HG03558 (cell line): Measurements from ENCODE around the gene FAAP100.

ENCODE experiments used
- ATAC-seq: cut with Tn5 transposase; IDR thresholded peaks from one replicate; pipeline ENCODE4 v1.9.1; 2021; ENCODE audit warnings: moderate number of reproducible peaks; ENCODE audit not compliant: unreplicated experiment; ENCODE audit errors: extremely low read depth

The FAAP100 gene

GRCh38 chr17:81492706-81493105 is 59.4 kb downstream of the FAAP100 start:
- no peak for ATAC-seq

GRCh38 chr17:81492202-81492601 is 60.0 kb downstream of the FAAP100 start:
- ATAC-seq, result no peak

DNA sequence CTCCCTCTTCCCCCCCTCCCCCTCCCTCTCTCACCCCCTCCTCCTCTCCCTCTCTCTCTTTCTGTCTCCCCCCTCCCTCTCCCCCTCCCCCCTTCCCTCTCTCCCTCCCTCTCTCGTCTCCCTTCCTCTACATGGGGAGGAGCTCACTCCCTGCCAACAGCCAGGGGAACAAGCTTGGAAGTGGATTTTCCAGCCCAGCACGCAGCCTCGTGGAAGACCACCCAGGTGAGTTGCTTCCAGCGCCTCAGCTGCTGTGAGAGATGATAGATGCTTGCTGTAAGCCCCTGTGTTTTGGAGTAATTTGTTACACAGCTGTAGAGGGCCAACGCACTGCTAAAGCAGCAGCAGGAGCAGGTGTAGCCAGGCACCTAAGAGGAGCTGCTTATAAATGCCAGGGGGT is 60.4 kb downstream of the FAAP100 start:
- no peak for ATAC-seq

- no peak for ATAC-seq
Observed at GRCh38 chr17:81491181-81491581, 61.0 kb downstream of the FAAP100 start.

DNA sequence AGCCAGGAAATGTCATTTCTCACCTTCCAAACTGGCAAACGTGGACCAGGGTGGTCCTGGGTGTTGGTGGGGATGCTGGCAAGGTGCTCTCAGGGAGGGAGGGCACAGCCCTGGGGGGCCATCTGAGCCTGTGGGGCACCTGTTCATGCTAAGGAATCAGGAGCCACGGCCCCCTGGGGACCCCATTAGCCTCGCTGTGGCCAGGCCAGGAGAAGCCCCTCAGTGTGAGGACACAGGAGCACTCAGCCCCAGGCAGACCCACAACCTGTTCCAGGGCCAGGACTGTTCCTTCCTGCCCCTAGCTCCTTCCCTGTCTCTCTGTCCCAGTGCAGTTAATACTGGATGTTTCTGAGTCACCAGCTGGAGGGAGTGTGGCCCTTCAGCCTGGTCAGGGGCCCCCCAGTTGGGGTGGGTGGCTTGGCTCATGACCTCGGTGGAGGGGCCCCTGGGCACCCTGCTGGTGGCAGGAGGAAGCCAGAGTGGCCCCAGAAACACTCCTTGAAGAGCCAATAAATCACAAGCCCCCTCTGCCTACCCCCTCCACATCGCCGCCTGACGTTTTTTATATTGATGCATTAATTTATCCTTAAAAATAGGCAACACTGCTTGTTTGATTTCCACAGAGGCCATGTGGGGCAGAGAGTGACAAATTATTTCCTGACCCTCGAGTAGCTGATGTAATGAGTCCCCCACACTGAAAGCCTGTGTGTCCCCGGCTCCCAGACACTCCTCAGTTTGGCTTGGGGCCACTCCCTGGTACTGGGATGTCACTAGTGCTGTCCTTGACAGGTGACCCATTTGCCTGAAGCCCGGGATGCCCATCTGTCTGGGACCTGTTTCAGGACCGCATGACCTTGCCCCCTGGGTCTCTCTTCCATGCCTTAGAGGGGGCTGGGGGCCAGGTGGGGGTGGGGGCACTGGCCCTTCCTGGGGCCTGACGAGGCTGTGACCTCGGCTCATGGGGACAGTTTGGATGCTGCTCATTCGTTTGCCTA is 61.9 kb downstream of the FAAP100 start:
- ATAC-seq, result no peak
